ENCODE data around the gene ABHD5.
"Not testable (repeated sequence)": the region's sequence is repeated elsewhere in the genome, so short reads cannot be mapped to it uniquely, and the experiment has no call there.

The ABHD5 gene

GRCh38 chr3:43690400-43691119, at the start of gene ABHD5:
TSS of gene ABHD5 (plus strand) at chr3:43690938. CDS start at chr3:43690993, 55 bp downstream.
- DNase-seq (ENCODE audit: low spot score): peak; percentile 95

GRCh38 chr3:43641306-43642114, 49.2 kb upstream of the ABHD5 start:
- DNase-seq (ENCODE audit: low spot score): no peak

GRCh38 chr3:43644443-43644842, 46.3 kb upstream of the ABHD5 start:
- no peak for DNase-seq (ENCODE audit: low spot score)

GRCh38 chr3:43647331-43648166, 43.2 kb upstream of the ABHD5 start:
- no peak for DNase-seq (ENCODE audit: low spot score)

GRCh38 chr3:43648957-43649356, 41.8 kb upstream of the ABHD5 start:
- DNase-seq (ENCODE audit: low spot score): no peak

GRCh38 chr3:43649365-43649968, 41.3 kb upstream of the ABHD5 start:
- no peak for DNase-seq (ENCODE audit: low spot score)

GRCh38 chr3:43650345-43650744, 40.4 kb upstream of the ABHD5 start:
- no peak for DNase-seq (ENCODE audit: low spot score)

- DNase-seq (ENCODE audit: low spot score): not testable (repeated sequence)
Measured at GRCh38 chr3:43656390-43656789, 34.3 kb upstream of the ABHD5 start.

GRCh38 chr3:43659250-43659880, 31.4 kb upstream of the ABHD5 start:
- DNase-seq (ENCODE audit: low spot score): no peak

GRCh38 chr3:43661376-43661775, 29.4 kb upstream of the ABHD5 start:
- DNase-seq (ENCODE audit: low spot score): not testable (repeated sequence)

GRCh38 chr3:43665011-43665410, 25.7 kb upstream of the ABHD5 start:
- DNase-seq (ENCODE audit: low spot score): not testable (repeated sequence)

GRCh38 chr3:43670635-43671522, 19.9 kb upstream of the ABHD5 start:
- no peak for DNase-seq (ENCODE audit: low spot score)

GRCh38 chr3:43674345-43675085, 16.2 kb upstream of the ABHD5 start:
- no peak for DNase-seq (ENCODE audit: low spot score)

- DNase-seq (ENCODE audit: low spot score): no peak
Measured at GRCh38 chr3:43675593-43675992, 15.1 kb upstream of the ABHD5 start.

- DNase-seq (ENCODE audit: low spot score): no peak
Measured at GRCh38 chr3:43676441-43676840, 14.3 kb upstream of the ABHD5 start.

GRCh38 chr3:43678375-43678774, 12.4 kb upstream of the ABHD5 start:
- DNase-seq (ENCODE audit: low spot score): not testable (repeated sequence)

GRCh38 chr3:43678887-43679449, 11.8 kb upstream of the ABHD5 start:
- not testable (repeated sequence) for DNase-seq (ENCODE audit: low spot score)

- DNase-seq (ENCODE audit: low spot score): not testable (repeated sequence)
Measured at GRCh38 chr3:43680857-43681256, 9.9 kb upstream of the ABHD5 start.

- no peak for DNase-seq (ENCODE audit: low spot score)
Measured at GRCh38 chr3:43684944-43685343, 5.8 kb upstream of the ABHD5 start.
